Left ventricle myocardium inferior (tissue), 1 donor: ENCODE data around the gene FBXL14. TPM values are rescaled to one million over a fixed set of nuclear protein-coding genes. Genes with fewer than 3 reads are reported as not detected.
A peak's percentile ranks its signal among the peaks of the same experiment; 100 is the strongest.

Experiments used
- DNase-seq: peaks from one replicate; pipeline ENCODE4 v3.0.0-alpha.2; 2020
- H3K27ac ChIP-seq: fragments of 200-600 bp; replicated peaks from 2 replicates; pipeline ENCODE4 v1.8.0; 2021
- H3K27me3 ChIP-seq: fragments of 200-600 bp; 2 replicates; pipeline ENCODE4 v1.8.0; 2021; ENCODE audit warnings: low read depth
- H3K36me3 ChIP-seq: fragments of 200-600 bp; 2 replicates; pipeline ENCODE4 v1.8.0; 2021
- H3K4me1 ChIP-seq: fragments of 200-600 bp; 2 replicates; pipeline ENCODE4 v1.8.0; 2021
- H3K4me3 ChIP-seq: fragments of 200-600 bp; 2 replicates; pipeline ENCODE4 v1.8.0; 2021; ENCODE audit warnings: mild to moderate bottlenecking, moderate library complexity
- H3K9me3 ChIP-seq: fragments of 200-600 bp; replicated peaks from 2 replicates; pipeline ENCODE4 v1.8.0; 2021
- CTCF ChIP-seq: fragments of 200-600 bp; IDR thresholded peaks from 2 replicates; pipeline ENCODE4 v1.8.0; 2021; ENCODE audit warnings: antibody characterized with exemption, mild to moderate bottlenecking, borderline replicate concordance
- intact Hi-C: fragments of 100-400 bp; cut with micrococcal nuclease; formaldehyde crosslinking; loops from one replicate; pipeline ENCODE4 v1.11.0; 2022
- total RNA-seq: library from RNA; stranded (reverse); fragmentation: NEBNext Ultra II Directional; extraction: Animal tissue kit (Norgen Biotek cat#: 25700); gene quantifications from one replicate; pipeline ENCODE4 v1.2.1, GENCODE V29; 2021
- donor health status: DM: no; HTN: yes; CAD: no; lungs with severe emphysema.

Gene FBXL14
- total RNA-seq, 1 donor from 2014 or later: 6.8 TPM

- H3K4me3 ChIP-seq: peak overlapping the region; percentile 89
- H3K4me1 ChIP-seq: peaks cover 58% of the 10 kb centered on the region
- TF ChIP-seq CTCF: no peak
- no peak for DNase-seq
- peak overlapping the region; percentile 99 for H3K27ac ChIP-seq
- intact Hi-C loops: no loop called here
- H3K9me3 ChIP-seq: no peaks in the 10 kb centered on the region
- no peaks in the 10 kb centered on the region for H3K27me3 ChIP-seq
- no peaks in the 10 kb centered on the region for H3K36me3 ChIP-seq
These were observed 448 bp downstream of the FBXL14 start for GRCh38 chr12:1594006-1594260.

- peaks cover 63% of the 10 kb centered on the region for H3K4me1 ChIP-seq
- no peak for TF ChIP-seq CTCF
- intact Hi-C loops: no loop called here
- no peaks in the 10 kb centered on the region for H3K27me3 ChIP-seq
- peak overlapping the region; percentile 89 for H3K4me3 ChIP-seq
- peak; percentile 48 for DNase-seq
- H3K36me3 ChIP-seq: no peaks in the 10 kb centered on the region
- H3K9me3 ChIP-seq: no peaks in the 10 kb centered on the region
- H3K27ac ChIP-seq: peak overlapping the region; percentile 99
These were observed 991 bp downstream of the FBXL14 start for GRCh38 chr12:1593174-1594005.

GRCh38 chr12:1592444-1593173, 1.8 kb downstream of the FBXL14 start:
- Histone ChIP-seq H3K27me3 (no peaks in the 10 kb centered on the region), H3K36me3 (no peaks in the 10 kb centered on the region), H3K27ac (peak overlapping the region; percentile 99), H3K9me3 (no peaks in the 10 kb centered on the region), H3K4me3 (peak overlapping the region; percentile 89), H3K4me1 (peaks cover 71% of the 10 kb centered on the region)
- intact Hi-C loops: no loop called here
- no peak for TF ChIP-seq CTCF
- DNase-seq: no peak

- H3K27me3 ChIP-seq: no peaks in the 10 kb centered on the region
- no peak for DNase-seq
- no peaks in the 10 kb centered on the region for H3K9me3 ChIP-seq
- intact Hi-C loops: no loop called here
- no peak for TF ChIP-seq CTCF
- H3K36me3 ChIP-seq: no peaks in the 10 kb centered on the region
- peak overlapping the region; percentile 99 for H3K27ac ChIP-seq
- H3K4me3 ChIP-seq: peak overlapping the region; percentile 89
- peaks cover 79% of the 10 kb centered on the region for H3K4me1 ChIP-seq
These were observed 2.8 kb downstream of the FBXL14 start for GRCh38 chr12:1591543-1591942.

- peaks cover 79% of the 10 kb centered on the region for H3K4me1 ChIP-seq
- DNase-seq: no peak
- peak overlapping the region; percentile 99 for H3K27ac ChIP-seq
- no peaks in the 10 kb centered on the region for H3K27me3 ChIP-seq
- H3K9me3 ChIP-seq: no peaks in the 10 kb centered on the region
- intact Hi-C loops: no loop called here
- peak; percentile 18 for TF ChIP-seq CTCF
- peak overlapping the region; percentile 89 for H3K4me3 ChIP-seq
- H3K36me3 ChIP-seq: no peaks in the 10 kb centered on the region
These were observed 3.3 kb downstream of the FBXL14 start for GRCh38 chr12:1591034-1591433.
